ENCODE results near the gene ZDHHC3.

The ZDHHC3 gene

GRCh38 chr3:44995142-44995770 lies 19.3 kb upstream of the ZDHHC3 start:
- H3K9me3 ChIP-seq: no peaks in the 10 kb centered on the region
- TF ChIP-seq CTCF (IDR thresholded peaks at IDR 0.05): no peak
- H3K36me3 ChIP-seq: peaks cover 24% of the 10 kb centered on the region
- no peak overlapping the region for H3K4me3 ChIP-seq (ENCODE audit: low read depth in 1 of 2, low read length in 1 of 2)
- no peak overlapping the region for H3K27ac ChIP-seq
- peaks cover 0 to 2% of the 10 kb centered on the region in 2 experiments for H3K4me1 ChIP-seq (ENCODE audit: control insufficient read depth in 1 of 2, insufficient read depth in 1 of 2, low read depth in 1 of 2, low read length in 1 of 2)
- H3K27me3 ChIP-seq: no peaks in the 10 kb centered on the region

GRCh38 chr3:44993471-44994205 lies 17.7 kb upstream of the ZDHHC3 start:
- no peak for TF ChIP-seq CTCF (IDR thresholded peaks at IDR 0.05)
- no peaks in the 10 kb centered on the region for H3K27me3 ChIP-seq
- no peak overlapping the region for H3K4me3 ChIP-seq (ENCODE audit: low read depth in 1 of 2, low read length in 1 of 2)
- H3K36me3 ChIP-seq: peaks cover 15% of the 10 kb centered on the region
- H3K9me3 ChIP-seq: no peaks in the 10 kb centered on the region
- H3K4me1 ChIP-seq (ENCODE audit: control insufficient read depth in 1 of 2, insufficient read depth in 1 of 2, low read depth in 1 of 2, low read length in 1 of 2): peaks cover 0 to 2% of the 10 kb centered on the region in 2 experiments
- no peak overlapping the region for H3K27ac ChIP-seq

- Histone ChIP-seq H3K27ac (no peak overlapping the region), H3K36me3 (peaks cover 10% of the 10 kb centered on the region)
Observed at GRCh38 chr3:44992555-44993470, 16.8 kb upstream of the ZDHHC3 start.

GRCh38 chr3:44991326-44991725 lies 15.4 kb upstream of the ZDHHC3 start:
- H3K9me3 ChIP-seq: no peaks in the 10 kb centered on the region
- H3K36me3 ChIP-seq: no peaks in the 10 kb centered on the region
- TF ChIP-seq CTCF (IDR thresholded peaks at IDR 0.05): no peak
- no peak overlapping the region for H3K27ac ChIP-seq
- no peak overlapping the region for H3K4me3 ChIP-seq (ENCODE audit: low read depth in 1 of 2, low read length in 1 of 2)
- peaks cover 0 to 2% of the 10 kb centered on the region in 2 experiments for H3K4me1 ChIP-seq (ENCODE audit: control insufficient read depth in 1 of 2, insufficient read depth in 1 of 2, low read depth in 1 of 2, low read length in 1 of 2)
- H3K27me3 ChIP-seq: no peaks in the 10 kb centered on the region

More at GRCh38 chr3:44992555-44993470, 16.8 kb upstream of the ZDHHC3 start:
- Histone ChIP-seq H3K9me3 (no peaks in the 10 kb centered on the region), H3K27me3 (no peaks in the 10 kb centered on the region), H3K4me1 (ENCODE audit: control insufficient read depth in 1 of 2, insufficient read depth in 1 of 2, low read depth in 1 of 2, low read length in 1 of 2) (peaks cover 0 to 2% of the 10 kb centered on the region in 2 experiments), H3K4me3 (ENCODE audit: low read depth in 1 of 2, low read length in 1 of 2) (no peak overlapping the region)
- TF ChIP-seq CTCF (IDR thresholded peaks at IDR 0.05): peak; percentile 76

GRCh38 chr3:44989636-44990373 lies 13.8 kb upstream of the ZDHHC3 start:
- H3K27me3 ChIP-seq: no peaks in the 10 kb centered on the region
- H3K27ac ChIP-seq: no peak overlapping the region
- no peaks in the 10 kb centered on the region for H3K9me3 ChIP-seq
- H3K36me3 ChIP-seq: no peaks in the 10 kb centered on the region
- TF ChIP-seq CTCF (IDR thresholded peaks at IDR 0.05): no peak
- no peak overlapping the region for H3K4me3 ChIP-seq (ENCODE audit: low read depth in 1 of 2, low read length in 1 of 2)
- peaks cover 0 to 2% of the 10 kb centered on the region in 2 experiments for H3K4me1 ChIP-seq (ENCODE audit: control insufficient read depth in 1 of 2, insufficient read depth in 1 of 2, low read depth in 1 of 2, low read length in 1 of 2)
